ENCODE results near the gene LRP11.

- TF ChIP-seq CTCF (IDR thresholded peaks at IDR 0.05; ENCODE audit: low read length) = no peak
- TF ChIP-seq EZH2 (optimal IDR thresholded peaks at IDR 0.05; ENCODE audit: low read depth, low read length) = no peak
Measured at GRCh38 chr6:149855040-149855654, 9.0 kb downstream of the LRP11 start.

All from MM.1S (cell line).